Ishikawa (cell line): ENCODE data around the gene SLC9A7.

Source experiments
- EP300 ChIP-seq: IDR thresholded peaks from 2 replicates; pipeline ENCODE4 v1.6.1; 2012; ENCODE audit warnings: borderline replicate concordance
- FOXM1 ChIP-seq: IDR thresholded peaks from 2 replicates; pipeline ENCODE4 v1.6.1; 2012; ENCODE audit warnings: low read depth, borderline replicate concordance
- MAX ChIP-seq: IDR thresholded peaks from 2 replicates; pipeline ENCODE4 v1.6.1; 2012
- TAF1 ChIP-seq: IDR thresholded peaks from 2 replicates; pipeline ENCODE4 v1.6.1; 2012; ENCODE audit warnings: low read depth, mild to moderate bottlenecking
- YY1 ChIP-seq: IDR thresholded peaks from 2 replicates; pipeline ENCODE4 v1.6.1; 2012; ENCODE audit warnings: low read depth

GRCh38 chrX:46704767-46705386 lies 54.0 kb downstream of the SLC9A7 start:
- no peak for TF ChIP-seq MAX
- no peak for TF ChIP-seq FOXM1
- TF ChIP-seq YY1: no peak
- no peak for TF ChIP-seq EP300
- TF ChIP-seq TAF1: no peak
